ENCODE measurements around the gene TUBB4B. TPM values are rescaled to one million over a fixed set of nuclear protein-coding genes. Genes with fewer than 3 reads are reported as not detected.

The TUBB4B gene
- polyA plus RNA-seq, 1 donor from 2014 or later = 88.4 TPM

- Mint-ChIP-seq H3K9me3 (no peaks in the 10 kb centered on the region), H3K36me3 (peaks cover 6% of the 10 kb centered on the region), H3K27me3 (no peaks in the 10 kb centered on the region), H3K4me3 (peak overlapping the region in 2 of 4 donors; percentile 31 to 87), H3K4me1 (peaks cover 28 to 46% (median 43%) of the 10 kb centered on the region in 3 donors), H3K27ac (peak overlapping the region; percentile 31 to 85 (median 65))
These were observed 30.0 kb downstream of the TUBB4B start for GRCh38 chr9:137270929-137271695.

- Mint-ChIP-seq H3K27ac (peak overlapping the region; percentile 31 to 85 (median 65)), H3K4me1 (peaks cover 28 to 46% (median 46%) of the 10 kb centered on the region in 3 donors), H3K36me3 (peaks cover 6% of the 10 kb centered on the region), H3K27me3 (no peaks in the 10 kb centered on the region), H3K9me3 (no peaks in the 10 kb centered on the region), H3K4me3 (peak overlapping the region in 1 of 4 donors; percentile 31)
These were observed 30.6 kb downstream of the TUBB4B start for GRCh38 chr9:137271696-137272076.

DNA sequence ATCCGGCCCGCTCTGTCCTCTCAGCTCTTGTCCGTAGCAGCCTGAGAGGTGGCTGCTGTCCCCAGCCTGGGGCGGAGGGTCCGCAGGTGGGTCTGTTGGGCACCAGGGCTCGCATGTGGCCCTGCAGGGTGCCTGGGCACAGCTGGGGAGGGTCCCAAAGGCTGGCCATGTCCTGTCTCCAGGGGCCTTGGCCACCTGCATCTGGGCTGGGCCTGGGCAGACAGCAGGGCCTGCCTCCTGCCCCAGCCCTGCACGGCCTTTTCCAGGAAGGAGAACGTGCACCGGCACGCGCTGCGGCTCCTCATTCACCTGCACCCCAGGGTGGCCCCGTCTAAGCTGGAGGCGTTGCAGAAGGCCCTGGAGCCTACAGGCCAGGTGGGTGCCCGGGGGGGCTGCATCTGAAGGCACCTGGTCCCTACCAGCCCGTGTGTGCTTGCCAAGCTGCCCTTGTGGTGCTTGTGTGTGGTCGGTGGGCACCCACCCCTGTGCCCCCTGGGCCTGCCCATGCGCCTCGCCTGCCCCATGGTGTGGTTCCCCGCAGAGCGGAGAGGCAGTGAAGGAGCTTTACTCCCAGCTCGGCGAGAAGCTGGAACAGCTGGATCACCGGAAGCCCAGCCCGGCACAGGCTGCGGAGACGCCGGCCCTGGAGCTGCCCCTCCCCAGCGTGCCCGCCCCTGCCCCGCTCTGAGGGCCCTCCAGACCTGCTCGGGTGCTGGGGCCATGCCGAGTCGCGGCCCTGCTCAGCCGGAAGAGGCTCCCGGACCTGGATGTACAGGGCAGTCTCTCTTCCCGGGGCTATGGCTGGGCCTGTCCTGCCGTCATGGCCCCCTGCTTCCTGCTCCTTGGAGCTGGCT lies 31.4 kb downstream of the TUBB4B start:
- Mint-ChIP-seq H3K4me1 (peaks cover 28 to 46% (median 44%) of the 10 kb centered on the region in 3 donors), H3K36me3 (peaks cover 6% of the 10 kb centered on the region), H3K4me3 (no peak overlapping the region), H3K27me3 (no peaks in the 10 kb centered on the region), H3K27ac (peak overlapping the region in 1 of 3 donors; percentile 65), H3K9me3 (no peaks in the 10 kb centered on the region)

DNA sequence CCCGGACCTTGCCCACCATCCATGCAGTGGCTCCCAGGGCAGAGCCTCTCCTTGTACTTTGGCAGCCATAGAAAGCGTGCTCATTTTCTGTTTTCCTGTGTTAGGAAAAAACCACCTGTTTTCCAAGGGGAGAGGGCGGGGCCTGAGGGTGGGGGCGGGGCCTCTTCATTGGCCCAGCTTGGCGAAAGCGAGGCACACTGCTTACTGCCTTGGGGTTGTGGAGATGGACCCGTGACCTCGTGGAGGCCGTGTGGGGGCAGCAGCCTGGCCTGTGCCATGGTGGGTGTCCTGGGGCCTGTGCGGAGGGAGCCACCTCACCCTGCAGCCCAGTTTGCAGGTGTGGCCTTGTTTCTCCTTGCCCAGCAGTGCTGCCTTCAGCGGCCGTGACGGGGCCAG lies 32.0 kb downstream of the TUBB4B start:
- H3K4me1 Mint-ChIP-seq = peaks cover 22 to 43% (median 39%) of the 10 kb centered on the region in 3 donors
- no peaks in the 10 kb centered on the region for H3K27me3 Mint-ChIP-seq
- H3K4me3 Mint-ChIP-seq = peak overlapping the region in 1 of 4 donors; percentile 84
- peaks cover 6% of the 10 kb centered on the region for H3K36me3 Mint-ChIP-seq
- no peak overlapping the region for H3K27ac Mint-ChIP-seq
- no peaks in the 10 kb centered on the region for H3K9me3 Mint-ChIP-seq

- Mint-ChIP-seq H3K4me1 (peaks cover 17 to 40% (median 35%) of the 10 kb centered on the region in 3 donors), H3K4me3 (peak overlapping the region in 1 of 4 donors; percentile 84), H3K36me3 (peaks cover 6% of the 10 kb centered on the region), H3K9me3 (no peaks in the 10 kb centered on the region), H3K27me3 (no peaks in the 10 kb centered on the region), H3K27ac (peak overlapping the region in 2 of 3 donors; percentile 74 to 76)
These were observed 32.7 kb downstream of the TUBB4B start for GRCh38 chr9:137273611-137274320.

GRCh38 chr9:137275203-137275587 lies 34.1 kb downstream of the TUBB4B start:
- Mint-ChIP-seq H3K9me3 (no peaks in the 10 kb centered on the region), H3K4me3 (peak overlapping the region; percentile 70 to 91 (median 82)), H3K27me3 (no peaks in the 10 kb centered on the region), H3K27ac (peak overlapping the region; percentile 36 to 76 (median 74)), H3K36me3 (peaks cover 3% of the 10 kb centered on the region), H3K4me1 (peaks cover 5 to 31% (median 25%) of the 10 kb centered on the region in 3 donors)

DNA sequence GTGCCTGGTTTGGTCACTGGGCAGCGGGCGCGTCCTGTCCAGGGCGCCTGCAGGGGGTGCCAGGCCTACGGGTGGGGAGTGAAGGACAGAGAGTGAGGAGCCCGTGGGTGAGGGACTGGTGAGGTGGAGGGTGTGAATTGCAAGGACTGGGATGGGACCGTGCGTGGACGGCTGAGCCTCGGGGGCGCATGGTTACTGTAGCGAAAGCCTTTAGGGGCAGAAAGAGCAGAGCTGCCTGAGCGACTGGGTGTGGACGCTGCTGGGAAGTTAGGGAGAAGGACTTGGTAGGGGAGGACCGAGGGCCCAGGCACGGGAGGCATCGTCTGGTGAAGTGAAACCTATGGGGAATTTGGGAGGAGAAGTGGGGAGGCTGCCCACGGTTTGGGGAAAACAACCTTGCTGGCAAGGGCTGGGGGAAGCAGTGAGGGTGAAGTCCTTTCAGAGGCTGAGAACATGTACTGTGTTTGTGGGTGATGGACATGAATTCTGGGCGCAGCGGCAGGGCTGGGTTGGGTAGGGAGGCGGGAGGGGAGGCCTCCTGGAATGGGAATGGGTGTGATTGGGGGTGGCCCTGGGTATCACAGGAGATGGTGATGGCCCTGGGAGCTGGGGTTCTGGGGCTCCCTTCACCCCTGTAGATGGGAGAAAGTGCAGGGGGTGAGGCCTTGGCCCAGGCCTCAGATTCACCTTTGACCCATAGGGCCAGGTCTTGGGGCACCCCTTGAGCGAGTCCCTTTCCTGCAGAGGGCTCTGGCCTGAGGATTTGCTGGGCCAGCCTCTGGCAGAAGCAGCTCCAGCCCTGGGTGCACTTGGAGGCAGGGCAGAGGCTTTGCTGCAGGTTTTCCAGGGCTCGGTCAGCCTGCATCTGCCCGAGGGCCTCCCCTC lies 34.7 kb downstream of the TUBB4B start:
- H3K36me3 Mint-ChIP-seq = peaks cover 3% of the 10 kb centered on the region
- peak overlapping the region; percentile 36 to 76 (median 54) for H3K27ac Mint-ChIP-seq
- peak overlapping the region; percentile 70 to 95 (median 82) for H3K4me3 Mint-ChIP-seq
- no peaks in the 10 kb centered on the region for H3K9me3 Mint-ChIP-seq
- peaks cover 5 to 31% (median 23%) of the 10 kb centered on the region in 3 donors for H3K4me1 Mint-ChIP-seq
- H3K27me3 Mint-ChIP-seq = no peaks in the 10 kb centered on the region

- Mint-ChIP-seq H3K9me3 (no peaks in the 10 kb centered on the region), H3K27me3 (no peaks in the 10 kb centered on the region), H3K4me1 (peaks cover 5 to 24% (median 16%) of the 10 kb centered on the region in 3 donors), H3K4me3 (peak overlapping the region; percentile 77 to 95 (median 88)), H3K36me3 (no peaks in the 10 kb centered on the region), H3K27ac (peak overlapping the region; percentile 67 to 92 (median 91))
These were observed 35.6 kb downstream of the TUBB4B start for GRCh38 chr9:137276473-137277328.

DNA sequence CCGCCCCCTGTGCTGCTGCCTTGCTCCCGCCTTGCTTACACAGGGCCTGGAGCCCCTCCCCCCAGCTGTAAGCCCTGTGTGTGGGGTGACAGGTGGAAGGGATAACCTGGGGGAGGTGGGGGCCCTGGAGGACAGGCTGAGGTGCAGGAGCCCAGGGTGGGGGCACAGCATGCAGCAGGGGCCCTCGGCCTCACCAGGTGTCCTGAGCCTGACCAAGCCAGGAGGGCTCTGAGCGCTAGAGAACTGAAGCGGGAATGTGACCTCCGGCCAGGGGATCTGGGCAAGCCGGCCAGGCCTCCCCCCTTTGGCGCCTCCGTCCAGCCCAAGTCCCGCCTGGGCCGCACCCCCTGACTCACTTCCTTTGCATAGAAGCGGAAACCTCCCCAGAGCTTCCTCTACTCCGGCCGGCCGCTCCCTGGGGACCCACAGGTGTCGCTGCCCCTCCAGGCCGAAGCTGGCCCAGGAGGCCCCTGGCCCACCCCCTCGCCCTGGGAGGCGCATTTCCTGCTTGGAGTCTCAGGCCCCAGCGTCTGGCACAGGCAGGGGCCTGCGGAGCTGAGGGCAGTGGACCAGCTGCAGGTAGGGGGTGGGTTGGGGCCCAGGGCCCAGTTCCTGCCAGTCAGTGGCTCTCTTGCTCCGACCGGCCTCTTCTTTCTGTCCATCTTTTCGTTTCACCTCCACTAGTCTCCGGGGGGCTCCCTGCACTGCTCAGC lies 36.4 kb downstream of the TUBB4B start, which contains the start of gene TOR4A:
Gene TOR4A (plus strand): TSS at position 398 of the 713 bp plus-strand sequence. CDS start 964 bp downstream, outside the sequence.
- Mint-ChIP-seq H3K36me3 (peaks cover under 1% of the 10 kb centered on the region), H3K9me3 (no peaks in the 10 kb centered on the region), H3K27ac (peak within 1 kb of the TSS; percentile 67 to 92 (median 91)), H3K4me3 (peak within 1 kb of the TSS; percentile 77 to 95 (median 88)), H3K27me3 (no peaks in the 10 kb centered on the region), H3K4me1 (peaks cover 7 to 29% (median 18%) of the 10 kb centered on the region in 3 donors)

- Mint-ChIP-seq H3K27me3 (no peaks in the 10 kb centered on the region), H3K36me3 (peaks cover 2% of the 10 kb centered on the region), H3K4me3 (peak overlapping the region; percentile 77 to 95 (median 88)), H3K4me1 (peaks cover 12 to 36% (median 24%) of the 10 kb centered on the region in 3 donors), H3K27ac (peak overlapping the region; percentile 53 to 67 (median 67)), H3K9me3 (no peaks in the 10 kb centered on the region)
These were observed 37.1 kb downstream of the TUBB4B start for GRCh38 chr9:137278061-137278701.

GRCh38 chr9:137278721-137279711 lies 37.9 kb downstream of the TUBB4B start:
- no peaks in the 10 kb centered on the region for H3K27me3 Mint-ChIP-seq

More at GRCh38 chr9:137278721-137279711, 37.9 kb downstream of the TUBB4B start:
- Mint-ChIP-seq H3K36me3 (peaks cover 2% of the 10 kb centered on the region), H3K9me3 (no peaks in the 10 kb centered on the region), H3K4me1 (peaks cover 12 to 39% (median 24%) of the 10 kb centered on the region in 3 donors), H3K27ac (peak overlapping the region in 1 of 3 donors; percentile 64), H3K4me3 (peak overlapping the region in 2 of 4 donors; percentile 40 to 44)

Measured in IgD-negative memory B cell (primary cell).